ENCODE measurements around the gene NCAPG2. TPM values are rescaled to one million over a fixed set of nuclear protein-coding genes. Genes with fewer than 3 reads are reported as not detected.

NCAPG2 gene
- total RNA-seq, 2 donors from 2014 or later, result 45.0 to 117 TPM

DNA sequence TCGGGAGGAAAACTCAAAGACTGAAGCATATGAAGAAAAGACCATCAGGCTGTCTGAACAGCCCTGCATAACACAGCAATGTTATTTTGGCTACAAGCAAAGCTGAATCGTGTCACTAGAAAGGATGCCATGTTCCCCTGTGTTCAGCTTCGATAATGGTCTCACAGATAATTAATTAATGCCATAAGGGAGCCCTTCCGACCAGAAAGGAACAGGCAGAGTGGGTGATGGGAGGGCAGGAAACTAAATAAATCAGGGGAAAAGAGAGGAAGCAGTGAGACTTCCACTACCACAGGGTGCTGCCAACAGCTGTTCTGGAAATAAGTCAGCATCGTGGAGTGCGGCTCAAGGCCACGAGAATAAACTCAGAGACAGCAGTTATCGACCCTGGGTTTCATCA is 120.2 kb downstream of the NCAPG2 start:
- DNase-seq (ENCODE audit: low spot score) (no peak), ATAC-seq (no peak)
- no peak overlapping the region for H3K27ac Mint-ChIP-seq
- H3K4me3 Mint-ChIP-seq, result no peak overlapping the region
- H3K36me3 Mint-ChIP-seq, result peaks cover 11% of the 10 kb centered on the region
- H3K9me3 Mint-ChIP-seq, result peaks cover 10% of the 10 kb centered on the region
- peaks cover 5 to 14% of the 10 kb centered on the region in 2 donors for H3K4me1 Mint-ChIP-seq (ENCODE audit: low read depth in 2 of 2)
- H3K27me3 Mint-ChIP-seq, result peaks cover 29 to 38% of the 10 kb centered on the region in 2 donors

DNA sequence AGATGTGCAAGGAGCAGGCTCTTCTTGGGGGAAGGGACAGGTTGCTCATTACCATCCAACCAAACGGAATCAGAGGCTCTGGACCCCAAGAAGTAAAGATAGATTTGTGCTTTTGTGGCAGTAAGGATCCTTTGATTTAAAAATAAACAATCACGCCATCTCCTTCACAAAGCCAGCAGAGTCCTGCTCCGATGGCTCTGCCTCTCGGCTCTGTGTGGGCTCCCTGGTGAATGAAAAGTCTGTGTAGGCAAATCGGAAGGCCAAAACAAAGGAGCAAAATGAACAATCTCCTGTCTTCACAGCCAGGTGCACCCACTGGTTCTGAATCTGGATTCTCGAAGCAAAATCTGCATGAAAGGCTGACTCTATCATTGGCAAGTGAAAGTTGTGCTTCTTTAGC is 120.8 kb downstream of the NCAPG2 start:
- Mint-ChIP-seq H3K4me1 (ENCODE audit: low read depth in 2 of 2) (peaks cover 5 to 12% of the 10 kb centered on the region in 2 donors), H3K27me3 (peaks cover 26 to 33% of the 10 kb centered on the region in 2 donors), H3K27ac (no peak overlapping the region), H3K9me3 (peaks cover 13% of the 10 kb centered on the region), H3K4me3 (no peak overlapping the region), H3K36me3 (peaks cover 14% of the 10 kb centered on the region)
- DNase-seq (ENCODE audit: low spot score) (no peak), ATAC-seq (no peak)

DNA sequence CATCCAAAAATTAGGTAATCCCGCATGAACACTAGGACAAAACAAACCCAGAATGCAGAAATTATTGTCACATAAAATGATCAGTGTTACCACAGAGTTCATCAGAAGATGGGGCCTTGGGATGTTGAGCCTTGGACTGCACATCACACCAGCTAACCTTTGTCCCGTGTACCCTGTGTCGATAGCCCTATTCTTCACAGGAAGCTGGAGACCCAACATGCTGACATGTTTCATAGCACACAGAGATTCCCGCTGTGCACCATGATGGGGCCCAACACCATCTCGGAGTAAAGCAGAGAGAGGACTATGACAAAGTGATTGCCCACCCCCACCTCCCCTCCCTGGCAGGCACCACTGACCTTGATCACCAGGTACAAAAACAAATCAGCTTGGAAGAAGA is 121.5 kb downstream of the NCAPG2 start:
- Mint-ChIP-seq H3K27me3 (peaks cover 24 to 32% of the 10 kb centered on the region in 2 donors), H3K4me1 (ENCODE audit: low read depth in 2 of 2) (peaks cover 5 to 9% of the 10 kb centered on the region in 2 donors), H3K9me3 (peaks cover 13% of the 10 kb centered on the region), H3K36me3 (peaks cover 14% of the 10 kb centered on the region), H3K27ac (no peak overlapping the region), H3K4me3 (no peak overlapping the region)
- ATAC-seq (no peak), DNase-seq (ENCODE audit: low spot score) (no peak)

DNA sequence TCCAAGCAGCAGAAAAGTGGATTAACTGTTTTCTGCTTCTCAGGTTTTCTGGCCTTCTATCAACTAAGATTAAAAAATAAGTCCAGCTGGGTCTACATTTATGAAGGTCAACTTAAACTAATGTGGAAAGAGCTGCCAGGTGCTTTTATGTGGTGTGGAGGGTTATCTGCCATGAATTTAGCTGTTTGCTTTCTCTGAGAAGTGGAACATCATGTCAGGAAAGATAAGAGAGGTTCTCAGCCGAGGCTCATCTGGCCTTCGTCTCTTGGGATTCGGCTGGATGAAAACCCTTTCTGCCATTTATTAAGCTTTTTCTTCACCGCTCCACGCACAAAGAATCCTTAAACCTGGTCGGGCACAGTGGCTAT is 122.5 kb downstream of the NCAPG2 start:
- no peak overlapping the region for H3K27ac Mint-ChIP-seq
- ATAC-seq (no peak), DNase-seq (ENCODE audit: low spot score) (no peak)
- no peak overlapping the region for H3K4me3 Mint-ChIP-seq
- H3K9me3 Mint-ChIP-seq, result peaks cover 13% of the 10 kb centered on the region
- peaks cover 5 to 9% of the 10 kb centered on the region in 2 donors for H3K4me1 Mint-ChIP-seq (ENCODE audit: low read depth in 2 of 2)
- peaks cover 14% of the 10 kb centered on the region for H3K36me3 Mint-ChIP-seq
- peaks cover 24 to 32% of the 10 kb centered on the region in 2 donors for H3K27me3 Mint-ChIP-seq

DNA sequence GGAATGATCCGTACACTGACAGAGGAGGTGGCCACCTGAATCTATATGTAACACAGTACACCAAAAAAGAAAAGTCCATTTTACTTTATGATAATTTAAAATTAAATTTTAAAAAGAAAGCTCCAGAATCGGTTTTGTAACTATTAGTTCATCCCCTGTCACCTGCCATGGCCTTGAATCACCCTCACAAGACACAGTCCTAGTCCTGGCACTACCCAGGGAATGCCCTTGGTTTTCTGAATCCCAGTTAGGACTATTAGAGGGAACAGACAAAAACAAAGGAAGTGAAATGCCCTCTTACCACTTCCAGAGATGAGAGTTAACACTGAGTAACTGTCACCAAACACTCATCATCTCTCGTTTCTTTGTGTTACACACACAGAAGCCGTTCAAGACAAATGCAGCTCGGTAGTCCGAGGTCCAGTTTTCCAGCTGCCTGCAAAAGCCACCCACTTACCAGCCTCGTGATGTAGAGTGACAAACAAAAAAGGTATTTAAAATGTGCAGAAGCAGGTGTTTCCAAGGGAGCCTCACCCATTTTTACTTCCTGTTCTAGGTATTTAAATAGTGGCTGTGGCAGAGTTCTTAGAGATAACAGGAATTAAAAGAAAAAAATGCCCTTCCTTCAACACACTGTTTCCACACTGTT is 123.0 kb downstream of the NCAPG2 start:
- H3K4me3 Mint-ChIP-seq, result no peak overlapping the region
- no peak for DNase-seq (ENCODE audit: low spot score)
- H3K36me3 Mint-ChIP-seq, result peaks cover 14% of the 10 kb centered on the region
- peaks cover 13% of the 10 kb centered on the region for H3K9me3 Mint-ChIP-seq
- peaks cover 5 to 9% of the 10 kb centered on the region in 2 donors for H3K4me1 Mint-ChIP-seq (ENCODE audit: low read depth in 2 of 2)
- no peak overlapping the region for H3K27ac Mint-ChIP-seq
- H3K27me3 Mint-ChIP-seq, result peaks cover 24 to 32% of the 10 kb centered on the region in 2 donors
- ATAC-seq, result no peak

Other genes starting within 250 kb of the NCAPG2 start
- under 1 TPM; 0.17 to 0.74 TPM for gene PTPRN2, start 117.0 kb downstream of the NCAPG2 start, total RNA-seq
- 10 to 100 TPM; 24.4 to 31.8 TPM for gene ESYT2, start 124.7 kb upstream of the NCAPG2 start, total RNA-seq
- gene DYNC2I1, start 151.8 kb upstream of the NCAPG2 start, total RNA-seq, result 10 to 100 TPM; 11.8 to 13.2 TPM